ENCODE measurements around the gene FKBP7.
"Not testable (repeated sequence)": the region's sequence is repeated elsewhere in the genome, so short reads cannot be mapped to it uniquely, and the experiment has no call there.

FKBP7 gene

GRCh38 chr2:178448968-178449661 is 29.3 kb downstream of the FKBP7 start:
- DNase-seq, result no peak

- no peak for DNase-seq
These were observed 37.0 kb downstream of the FKBP7 start for GRCh38 chr2:178441426-178441825.

GRCh38 chr2:178436662-178437061 is 41.7 kb downstream of the FKBP7 start:
- DNase-seq, result no peak

GRCh38 chr2:178429336-178429735 is 49.1 kb downstream of the FKBP7 start:
- no peak for DNase-seq

- no peak for DNase-seq
These were observed 50.0 kb downstream of the FKBP7 start for GRCh38 chr2:178428396-178428806.

- DNase-seq, result no peak
These were observed 50.9 kb downstream of the FKBP7 start for GRCh38 chr2:178427458-178427857.

GRCh38 chr2:178426388-178426787 is 52.0 kb downstream of the FKBP7 start:
- no peak for DNase-seq

- no peak for DNase-seq
These were observed 53.1 kb downstream of the FKBP7 start for GRCh38 chr2:178425255-178425827.

- not testable (repeated sequence) for DNase-seq
These were observed 54.7 kb downstream of the FKBP7 start for GRCh38 chr2:178423746-178424145.

- no peak for DNase-seq
These were observed 56.3 kb downstream of the FKBP7 start for GRCh38 chr2:178422097-178422496.

GRCh38 chr2:178420463-178420999 is 57.9 kb downstream of the FKBP7 start:
- DNase-seq, result no peak

- no peak for DNase-seq
These were observed 59.3 kb downstream of the FKBP7 start for GRCh38 chr2:178419123-178419522.

GRCh38 chr2:178418426-178418825 is 60.0 kb downstream of the FKBP7 start:
- no peak for DNase-seq

GRCh38 chr2:178417916-178418315 is 60.5 kb downstream of the FKBP7 start:
- no peak for DNase-seq

GRCh38 chr2:178415979-178416378 is 62.4 kb downstream of the FKBP7 start:
- DNase-seq, result no peak

GRCh38 chr2:178414266-178415247 is 63.8 kb downstream of the FKBP7 start:
- peak; percentile 55 for DNase-seq
